Activated T-helper 2 cell treated with anti-CD3 and anti-CD28 coated beads, Interferon-gamma antibody, Interleukin-2, Interleukin-4, amounts not matched to agents 10 μg/mL and 5 μg/mL and 100 μg/mL, durations not matched to agents 14 hours and 24 hours and 36 hours (primary cell): Measurements from ENCODE around the gene IL1RAPL1. TPM values are rescaled to one million over a fixed set of nuclear protein-coding genes. Genes with fewer than 3 reads are reported as not detected.

Experiments used
- DNase-seq: peaks from one replicate; pipeline ENCODE4 v3.0.0; 2021; ENCODE audit warnings: low spot score
- H3K27ac Mint-ChIP-seq: one replicate; pipeline ENCODE4 v1.8.0; 2021; ENCODE audit warnings: mixed read lengths
- H3K27me3 Mint-ChIP-seq: one replicate; pipeline ENCODE4 v1.8.0; 2021; ENCODE audit warnings: low read depth, mixed read lengths
- H3K36me3 Mint-ChIP-seq: one replicate; pipeline ENCODE4 v1.8.0; 2021; ENCODE audit warnings: low read depth, mixed read lengths
- H3K4me1 Mint-ChIP-seq: one replicate; pipeline ENCODE4 v1.8.0; 2021; ENCODE audit warnings: low read depth, mixed read lengths
- H3K4me3 Mint-ChIP-seq: one replicate; pipeline ENCODE4 v1.8.0; 2021; ENCODE audit warnings: low read depth, mild to moderate bottlenecking, moderate library complexity, mixed read lengths
- H3K9me3 Mint-ChIP-seq: one replicate; pipeline ENCODE4 v1.8.0; 2021; ENCODE audit warnings: mixed read lengths
- intact Hi-C: fragments of 100-400 bp; cut with micrococcal nuclease; formaldehyde crosslinking; loops from one replicate; pipeline ENCODE4 v1.15.1; 2023
- total RNA-seq: library from RNA; stranded (reverse); gene quantifications from 2 replicates; pipeline ENCODE4 v1.2.3, GENCODE V29; 2022

Gene IL1RAPL1
- total RNA-seq, 1 donor from 2014 or later, result not detected

GRCh38 chrX:29798469-29798868, 1211.2 kb downstream of the IL1RAPL1 start:
- peaks cover 9% of the 10 kb centered on the region for H3K9me3 Mint-ChIP-seq
- DNase-seq, result no peak

GRCh38 chrX:29813174-29813573, 1225.9 kb downstream of the IL1RAPL1 start:
- peaks cover 3% of the 10 kb centered on the region for H3K9me3 Mint-ChIP-seq
- H3K4me3 Mint-ChIP-seq, result no peak overlapping the region
- intact Hi-C loops, result no loop called here
- no peaks in the 10 kb centered on the region for H3K36me3 Mint-ChIP-seq
- DNase-seq, result no peak
- H3K4me1 Mint-ChIP-seq, result no peaks in the 10 kb centered on the region
- no peaks in the 10 kb centered on the region for H3K27me3 Mint-ChIP-seq
- no peak overlapping the region for H3K27ac Mint-ChIP-seq

More at GRCh38 chrX:29798469-29798868, 1211.2 kb downstream of the IL1RAPL1 start:
- intact Hi-C loops, result no loop called here
- no peak overlapping the region for H3K4me3 Mint-ChIP-seq
- no peak overlapping the region for H3K27ac Mint-ChIP-seq
- H3K36me3 Mint-ChIP-seq, result no peaks in the 10 kb centered on the region
- H3K27me3 Mint-ChIP-seq, result no peaks in the 10 kb centered on the region
- H3K4me1 Mint-ChIP-seq, result no peaks in the 10 kb centered on the region

- intact Hi-C loops, result no loop called here
- Mint-ChIP-seq H3K9me3 (no peaks in the 10 kb centered on the region), H3K4me1 (no peaks in the 10 kb centered on the region), H3K27me3 (no peaks in the 10 kb centered on the region), H3K36me3 (no peaks in the 10 kb centered on the region), H3K4me3 (no peak overlapping the region), H3K27ac (no peak overlapping the region)
- DNase-seq, result no peak
Measured at GRCh38 chrX:29824176-29824906, 1237.1 kb downstream of the IL1RAPL1 start.

GRCh38 chrX:29826742-29827141, 1239.5 kb downstream of the IL1RAPL1 start:
- Mint-ChIP-seq H3K27ac (no peak overlapping the region), H3K4me3 (no peak overlapping the region), H3K9me3 (no peaks in the 10 kb centered on the region), H3K36me3 (no peaks in the 10 kb centered on the region), H3K27me3 (no peaks in the 10 kb centered on the region), H3K4me1 (no peaks in the 10 kb centered on the region)
- DNase-seq, result no peak
- intact Hi-C loops, result no loop called here

- Mint-ChIP-seq H3K36me3 (no peaks in the 10 kb centered on the region), H3K27ac (no peak overlapping the region), H3K4me3 (no peak overlapping the region), H3K27me3 (no peaks in the 10 kb centered on the region), H3K4me1 (no peaks in the 10 kb centered on the region), H3K9me3 (no peaks in the 10 kb centered on the region)
- intact Hi-C loops, result no loop called here
- DNase-seq, result no peak
Measured at GRCh38 chrX:29834311-29834710, 1247.1 kb downstream of the IL1RAPL1 start.

GRCh38 chrX:29834764-29835163, 1247.5 kb downstream of the IL1RAPL1 start:
- Mint-ChIP-seq H3K4me1 (no peaks in the 10 kb centered on the region), H3K27ac (no peak overlapping the region), H3K27me3 (no peaks in the 10 kb centered on the region), H3K36me3 (no peaks in the 10 kb centered on the region), H3K9me3 (no peaks in the 10 kb centered on the region), H3K4me3 (no peak overlapping the region)
- DNase-seq, result no peak
- intact Hi-C loops, result no loop called here

GRCh38 chrX:29841750-29842149, 1254.5 kb downstream of the IL1RAPL1 start:
- H3K9me3 Mint-ChIP-seq, result no peaks in the 10 kb centered on the region
- no peaks in the 10 kb centered on the region for H3K36me3 Mint-ChIP-seq
- no peak overlapping the region for H3K4me3 Mint-ChIP-seq
- no peak for DNase-seq
- H3K4me1 Mint-ChIP-seq, result no peaks in the 10 kb centered on the region
- H3K27ac Mint-ChIP-seq, result no peak overlapping the region
- intact Hi-C loops, result no loop called here
- H3K27me3 Mint-ChIP-seq, result no peaks in the 10 kb centered on the region

GRCh38 chrX:29842552-29842951, 1255.3 kb downstream of the IL1RAPL1 start:
- no peak overlapping the region for H3K4me3 Mint-ChIP-seq
- H3K27me3 Mint-ChIP-seq, result no peaks in the 10 kb centered on the region
- H3K27ac Mint-ChIP-seq, result no peak overlapping the region
- H3K36me3 Mint-ChIP-seq, result no peaks in the 10 kb centered on the region
- H3K4me1 Mint-ChIP-seq, result no peaks in the 10 kb centered on the region
- intact Hi-C loops, result no loop called here
- no peaks in the 10 kb centered on the region for H3K9me3 Mint-ChIP-seq
- DNase-seq, result no peak

- no peaks in the 10 kb centered on the region for H3K9me3 Mint-ChIP-seq
- DNase-seq, result no peak
- no peaks in the 10 kb centered on the region for H3K27me3 Mint-ChIP-seq
- no peak overlapping the region for H3K4me3 Mint-ChIP-seq
- no peak overlapping the region for H3K27ac Mint-ChIP-seq
- H3K4me1 Mint-ChIP-seq, result no peaks in the 10 kb centered on the region
- intact Hi-C loops, result no loop called here
- no peaks in the 10 kb centered on the region for H3K36me3 Mint-ChIP-seq
Measured at GRCh38 chrX:29851857-29852605, 1264.8 kb downstream of the IL1RAPL1 start.

GRCh38 chrX:29852767-29853166, 1265.5 kb downstream of the IL1RAPL1 start:
- H3K4me3 Mint-ChIP-seq, result no peak overlapping the region
- H3K27ac Mint-ChIP-seq, result no peak overlapping the region
- no peaks in the 10 kb centered on the region for H3K4me1 Mint-ChIP-seq
- no peak for DNase-seq
- H3K27me3 Mint-ChIP-seq, result no peaks in the 10 kb centered on the region
- no peaks in the 10 kb centered on the region for H3K36me3 Mint-ChIP-seq
- intact Hi-C loops, result no loop called here
- no peaks in the 10 kb centered on the region for H3K9me3 Mint-ChIP-seq

- Mint-ChIP-seq H3K36me3 (no peaks in the 10 kb centered on the region), H3K27me3 (no peaks in the 10 kb centered on the region), H3K4me3 (no peak overlapping the region), H3K4me1 (no peaks in the 10 kb centered on the region), H3K27ac (no peak overlapping the region), H3K9me3 (no peaks in the 10 kb centered on the region)
- DNase-seq, result no peak
- intact Hi-C loops, result no loop called here
Measured at GRCh38 chrX:29858714-29859113, 1271.5 kb downstream of the IL1RAPL1 start.

GRCh38 chrX:29862126-29862677, 1275.0 kb downstream of the IL1RAPL1 start:
- no peaks in the 10 kb centered on the region for H3K27me3 Mint-ChIP-seq
- no peaks in the 10 kb centered on the region for H3K36me3 Mint-ChIP-seq
- intact Hi-C loops, result no loop called here
- no peaks in the 10 kb centered on the region for H3K9me3 Mint-ChIP-seq
- no peak overlapping the region for H3K27ac Mint-ChIP-seq
- no peak overlapping the region for H3K4me3 Mint-ChIP-seq
- DNase-seq, result no peak
- H3K4me1 Mint-ChIP-seq, result no peaks in the 10 kb centered on the region

- Mint-ChIP-seq H3K4me3 (no peak overlapping the region), H3K9me3 (no peaks in the 10 kb centered on the region), H3K36me3 (no peaks in the 10 kb centered on the region), H3K4me1 (no peaks in the 10 kb centered on the region), H3K27ac (no peak overlapping the region), H3K27me3 (no peaks in the 10 kb centered on the region)
- DNase-seq, result no peak
- intact Hi-C loops, result no loop called here
Measured at GRCh38 chrX:29867971-29868370, 1280.7 kb downstream of the IL1RAPL1 start.
